Psoas muscle (tissue), 8 donors: ENCODE data around the gene DLX5. TPM values are rescaled to one million over a fixed set of nuclear protein-coding genes. Genes with fewer than 3 reads are reported as not detected.

Experiments
- ATAC-seq, 4 donors: fragments of 200-7000 bp; cut with Tn5 transposase; one replicate each; pipeline ENCODE4 v1.9.1; 2020; ENCODE audit warnings: moderate library complexity in 3 of 4, mild to moderate bottlenecking in 2 of 4
- DNase-seq, 2 donors: peaks; one replicate each; pipeline ENCODE4 v3.0.0-alpha.2; 2020
- H3K27ac ChIP-seq: fragments of 200-600 bp; one replicate; pipeline ENCODE4 v1.8.0; 2022
- H3K27me3 ChIP-seq, 3 donors: fragments of 200-600 bp in 1 of 3; one replicate each; pipeline versions ENCODE4 v1.6.1 to v1.8.0; 2013 to 2022; ENCODE audit warnings: low read length in 2 of 3, mild to moderate bottlenecking in 2 of 3, moderate library complexity in 1 of 3; ENCODE audit not compliant: insufficient read depth in 3 of 3
- H3K36me3 ChIP-seq, 2 donors: fragments of 200-600 bp in 1 of 2; one replicate each; pipeline versions ENCODE4 v1.6.1 to v1.8.0; 2013 to 2022; ENCODE audit warnings: low read depth in 1 of 2, mild to moderate bottlenecking in 1 of 2, moderate library complexity in 1 of 2; ENCODE audit not compliant: insufficient read depth in 1 of 2
- H3K4me1 ChIP-seq: fragments of 200-600 bp; one replicate; pipeline ENCODE4 v1.8.0; 2022
- H3K4me3 ChIP-seq: fragments of 200-600 bp; one replicate; pipeline ENCODE4 v1.8.0; 2022; ENCODE audit warnings: mild to moderate bottlenecking
- H3K9me3 ChIP-seq: fragments of 200-600 bp; one replicate; pipeline ENCODE4 v1.8.0; 2022
- WGBS, 3 donors: extraction: QIAGEN DNeasy Blood & Tissue Kit; methylation state at CpG; one replicate each; pipeline versions ENCODE4 v1.1.6 to v1.1.7; 2013; 5-methylcytosine and 5-hydroxymethylcytosine counted together
- intact Hi-C, 2 donors: fragments of 100-400 bp; cut with DNase I; formaldehyde crosslinking; loops; one replicate each; pipeline versions ENCODE4 v1.11.0 to v1.14.2; 2022
- polyA plus RNA-seq, 3 donors: library from polyadenylated mRNA; stranded (reverse); fragments of 200-250 nt; gene quantifications; one replicate each; pipeline ENCODE4 v1.2.3, GENCODE V29; 2013
- total RNA-seq, 4 donors: library from RNA; stranded (reverse); fragmentation: NEBNext Ultra II Directional in 2 of 4; extraction: Animal tissue kit (Norgen Biotek cat#: 25700) in 2 of 4; gene quantifications; one replicate each; pipeline versions ENCODE4 v1.2.1 to v1.2.4, GENCODE V29; 2021 to 2023
- TF ChIP-seq, protein P1 (sequence below): fragments of 200-600 bp; IDR thresholded peaks from one replicate; pipeline ENCODE4 v1.8.0; 2022; ENCODE audit warnings: antibody characterized with exemption
- donor health status: healthy with polysubstance abuse.
- donor health status: DM: no; HTN: no; CAD: no; lungs with moderate emphysema.
- donor health status: Bipolar disorder and iron deficiency.
- donor health status: healthy.
- donor health status: DM: yes; HTN: yes; CAD: no.
- donor health status: DM: no; HTN: no; CAD: no.
- donor health status: DM: no; HTN: no; CAD: no.
- donor health status: DM: yes; HTN: yes; CAD: no.

The DLX5 gene
- total and polyA plus RNA-seq, 7 donors, result not detected

- DNase-seq (no peak), ATAC-seq (no peak)
- intact Hi-C loops, result no loop called here
- Histone ChIP-seq H3K27me3 (peaks cover 20 to 99% (median 37%) of the 10 kb centered on the region in 3 donors), H3K4me1 (no peaks in the 10 kb centered on the region), H3K4me3 (no peak overlapping the region), H3K9me3 (no peaks in the 10 kb centered on the region), H3K27ac (no peak overlapping the region), H3K36me3 (no peaks in the 10 kb centered on the region)
- TF ChIP-seq, protein P1, sequence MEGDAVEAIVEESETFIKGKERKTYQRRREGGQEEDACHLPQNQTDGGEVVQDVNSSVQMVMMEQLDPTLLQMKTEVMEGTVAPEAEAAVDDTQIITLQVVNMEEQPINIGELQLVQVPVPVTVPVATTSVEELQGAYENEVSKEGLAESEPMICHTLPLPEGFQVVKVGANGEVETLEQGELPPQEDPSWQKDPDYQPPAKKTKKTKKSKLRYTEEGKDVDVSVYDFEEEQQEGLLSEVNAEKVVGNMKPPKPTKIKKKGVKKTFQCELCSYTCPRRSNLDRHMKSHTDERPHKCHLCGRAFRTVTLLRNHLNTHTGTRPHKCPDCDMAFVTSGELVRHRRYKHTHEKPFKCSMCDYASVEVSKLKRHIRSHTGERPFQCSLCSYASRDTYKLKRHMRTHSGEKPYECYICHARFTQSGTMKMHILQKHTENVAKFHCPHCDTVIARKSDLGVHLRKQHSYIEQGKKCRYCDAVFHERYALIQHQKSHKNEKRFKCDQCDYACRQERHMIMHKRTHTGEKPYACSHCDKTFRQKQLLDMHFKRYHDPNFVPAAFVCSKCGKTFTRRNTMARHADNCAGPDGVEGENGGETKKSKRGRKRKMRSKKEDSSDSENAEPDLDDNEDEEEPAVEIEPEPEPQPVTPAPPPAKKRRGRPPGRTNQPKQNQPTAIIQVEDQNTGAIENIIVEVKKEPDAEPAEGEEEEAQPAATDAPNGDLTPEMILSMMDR, result no peak
- 8 to 15% (median 11%) methylated on average over 13 of the region's 13 CpGs for WGBS, 3 donors
These were observed 33.0 kb downstream of the DLX5 start for GRCh38 chr7:96991546-96992191.

GRCh38 chr7:96989859-96990317 lies 34.7 kb downstream of the DLX5 start:
- H3K4me1 ChIP-seq, result no peaks in the 10 kb centered on the region
- no peak for ATAC-seq
- WGBS, 3 donors, result 13 to 16% (median 15%) methylated on average over 8 of the region's 8 CpGs
- no peak overlapping the region for H3K4me3 ChIP-seq
- H3K36me3 ChIP-seq, result no peaks in the 10 kb centered on the region
- no peak overlapping the region for H3K27ac ChIP-seq
- no peak for DNase-seq
- H3K9me3 ChIP-seq, result no peaks in the 10 kb centered on the region
- H3K27me3 ChIP-seq, result peaks cover 25 to 97% (median 31%) of the 10 kb centered on the region in 3 donors
- TF ChIP-seq, protein P1, result no peak
- intact Hi-C loops, result no loop called here

DNA sequence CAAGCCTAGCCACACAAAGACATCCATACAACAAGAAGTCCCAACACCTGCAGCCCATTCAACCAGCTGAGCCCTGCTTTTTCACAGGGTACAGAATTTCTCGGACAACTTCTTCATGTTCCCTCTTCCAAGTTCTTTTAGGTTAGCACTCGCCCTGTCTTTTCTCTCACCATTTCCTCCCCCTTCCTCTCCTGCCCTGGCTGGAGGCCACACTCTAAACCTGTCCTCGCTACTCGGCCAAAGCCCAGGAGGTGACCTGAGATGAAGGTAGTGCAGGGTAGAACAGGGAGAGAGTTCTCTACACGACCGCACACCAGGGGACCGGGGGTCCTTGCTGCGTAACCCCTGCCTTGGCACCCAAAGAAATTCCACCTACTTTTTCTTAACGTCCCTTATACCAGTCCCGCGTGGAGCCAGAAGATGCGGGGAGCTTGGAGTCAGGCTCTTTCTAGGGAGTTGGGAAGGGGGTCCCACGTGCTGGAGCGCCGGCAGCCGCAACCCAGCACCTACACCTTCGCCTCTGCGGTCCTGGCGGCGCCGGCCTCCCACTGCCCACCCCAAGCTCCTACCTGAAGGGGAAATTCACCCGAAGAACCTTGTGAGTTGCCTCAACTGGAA lies 35.3 kb downstream of the DLX5 start:
- intact Hi-C loops, result no loop called here

DNA sequence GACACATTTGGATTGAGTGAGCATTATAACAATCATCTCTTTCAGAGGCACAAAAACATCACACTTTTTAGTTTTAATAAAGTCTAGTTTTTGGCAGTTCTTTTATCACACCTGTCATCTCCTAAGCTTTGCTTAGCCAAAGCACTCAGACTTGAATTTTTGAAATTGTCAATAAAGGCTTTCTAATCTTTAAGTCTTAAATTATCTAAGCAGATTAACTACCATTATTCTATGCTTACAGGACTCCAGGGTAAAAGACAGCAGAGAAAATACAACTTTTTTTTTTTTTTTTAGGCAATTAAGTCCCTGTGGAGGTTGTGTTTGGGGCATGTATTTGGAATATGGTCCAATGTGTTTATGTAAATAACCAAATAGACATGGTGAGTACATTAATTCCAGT lies 36.9 kb downstream of the DLX5 start:
- Histone ChIP-seq H3K36me3 (no peaks in the 10 kb centered on the region), H3K27me3 (peaks cover 20 to 89% (median 26%) of the 10 kb centered on the region in 3 donors), H3K4me1 (no peaks in the 10 kb centered on the region), H3K4me3 (no peak overlapping the region), H3K9me3 (no peaks in the 10 kb centered on the region), H3K27ac (no peak overlapping the region)
- intact Hi-C loops, result no loop called here
- TF ChIP-seq, protein P1, result no peak
- no peak for ATAC-seq
- DNase-seq, result no peak

More for the DNA sequence above, 35.3 kb downstream of the DLX5 start:
- 7 to 14% (median 9%) methylated on average over 22 of the region's 22 CpGs for WGBS, 3 donors
- H3K4me1 ChIP-seq, result no peaks in the 10 kb centered on the region
- H3K27me3 ChIP-seq, result peaks cover 26 to 97% (median 31%) of the 10 kb centered on the region in 3 donors
- ATAC-seq, result no peak
- H3K9me3 ChIP-seq, result no peaks in the 10 kb centered on the region
- no peaks in the 10 kb centered on the region for H3K36me3 ChIP-seq
- TF ChIP-seq, protein P1, result no peak
- no peak for DNase-seq
- no peak overlapping the region for H3K27ac ChIP-seq
- H3K4me3 ChIP-seq, result no peak overlapping the region
